ENCODE data around the gene MTMR3. TPM values are rescaled to one million over a fixed set of nuclear protein-coding genes. Genes with fewer than 3 reads are reported as not detected.

Gene MTMR3
- total RNA-seq, 1 donor from 2014 or later = 26.1 TPM

DNA sequence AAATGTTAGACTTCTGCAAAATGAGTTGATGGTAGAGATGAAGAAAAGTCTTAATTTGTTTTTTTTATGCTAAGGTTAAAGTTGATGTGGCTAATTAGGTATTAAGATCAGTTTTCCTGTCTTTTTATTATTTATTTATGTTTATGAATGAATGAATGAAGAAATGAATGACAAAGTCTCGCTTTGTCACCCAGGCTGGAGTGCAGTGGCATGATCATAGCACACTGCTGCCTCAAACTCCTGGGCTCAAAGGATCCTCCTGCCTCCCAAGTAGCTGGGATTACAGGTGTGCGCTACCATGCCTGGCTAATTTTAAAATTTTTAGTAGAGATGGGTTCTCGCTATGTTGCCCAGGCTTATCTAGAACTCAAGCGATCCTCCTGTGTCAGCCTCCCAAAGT lies 29.2 kb downstream of the MTMR3 start:
- TF ChIP-seq CTCF (IDR thresholded peaks at IDR 0.05) = no peak
- Histone ChIP-seq H3K27ac (no peak overlapping the region), H3K9me3 (no peaks in the 10 kb centered on the region), H3K27me3 (no peaks in the 10 kb centered on the region), H3K36me3 (no peaks in the 10 kb centered on the region), H3K4me3 (no peak overlapping the region), H3K4me1 (peaks cover 11 to 51% of the 10 kb centered on the region in 2 donors)
- intact Hi-C loops (cut with DNase I) = no loop called here
- DNase-seq (ENCODE audit: low spot score in 2 of 2) = no peak

- H3K36me3 ChIP-seq = no peaks in the 10 kb centered on the region
- no peak overlapping the region for H3K4me3 ChIP-seq
- no peak for DNase-seq (ENCODE audit: low spot score in 2 of 2)
- no peaks in the 10 kb centered on the region for H3K9me3 ChIP-seq
- intact Hi-C loops (cut with DNase I) = no loop called here
- H3K4me1 ChIP-seq = peaks cover 6 to 51% of the 10 kb centered on the region in 2 donors
- H3K27me3 ChIP-seq = no peaks in the 10 kb centered on the region
- H3K27ac ChIP-seq = peak overlapping the region in 1 of 2 donors; percentile 41
- TF ChIP-seq CTCF (IDR thresholded peaks at IDR 0.05) = no peak
Measured at GRCh38 chr22:29912605-29913398, 29.8 kb downstream of the MTMR3 start.

DNA sequence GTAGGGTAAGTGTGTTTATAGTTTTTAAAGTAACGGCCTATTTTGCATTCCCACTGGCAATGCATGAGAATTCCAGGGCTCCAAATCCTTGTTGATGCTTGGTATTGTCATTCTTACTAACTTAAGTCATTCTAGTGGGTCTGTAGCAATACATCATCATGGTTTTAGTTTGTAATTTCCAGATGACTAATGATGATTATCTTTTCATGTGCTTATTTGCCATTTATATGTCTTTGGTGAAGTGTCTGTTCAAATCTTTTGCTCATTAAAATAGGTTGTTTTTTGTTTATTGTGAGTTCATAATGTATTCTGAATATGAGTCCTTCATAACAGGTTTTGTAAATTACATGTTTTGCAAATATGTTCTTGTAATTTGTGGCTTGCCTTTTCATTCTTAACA lies 31.2 kb downstream of the MTMR3 start:
- intact Hi-C loops (cut with DNase I) = no loop called here
- no peak for TF ChIP-seq CTCF (IDR thresholded peaks at IDR 0.05)
- H3K9me3 ChIP-seq = no peaks in the 10 kb centered on the region
- peaks cover 6 to 47% of the 10 kb centered on the region in 2 donors for H3K4me1 ChIP-seq
- H3K4me3 ChIP-seq = no peak overlapping the region
- H3K27me3 ChIP-seq = no peaks in the 10 kb centered on the region
- no peak for DNase-seq (ENCODE audit: low spot score in 2 of 2)
- H3K27ac ChIP-seq = no peak overlapping the region
- no peaks in the 10 kb centered on the region for H3K36me3 ChIP-seq

GRCh38 chr22:29914991-29915533 lies 32.1 kb downstream of the MTMR3 start:
- H3K27ac ChIP-seq = no peak overlapping the region
- no peak for TF ChIP-seq CTCF (IDR thresholded peaks at IDR 0.05)
- no peaks in the 10 kb centered on the region for H3K36me3 ChIP-seq
- peaks cover 6 to 47% of the 10 kb centered on the region in 2 donors for H3K4me1 ChIP-seq
- no peaks in the 10 kb centered on the region for H3K9me3 ChIP-seq
- intact Hi-C loops (cut with DNase I) = no loop called here
- no peak overlapping the region for H3K4me3 ChIP-seq
- H3K27me3 ChIP-seq = no peaks in the 10 kb centered on the region
- DNase-seq (ENCODE audit: low spot score in 2 of 2) = no peak

- peaks cover 6 to 49% of the 10 kb centered on the region in 2 donors for H3K4me1 ChIP-seq
- DNase-seq (ENCODE audit: low spot score in 2 of 2) = no peak
- H3K27me3 ChIP-seq = no peaks in the 10 kb centered on the region
- no peak for TF ChIP-seq CTCF (IDR thresholded peaks at IDR 0.05)
- intact Hi-C loops (cut with DNase I) = no loop called here
- no peaks in the 10 kb centered on the region for H3K36me3 ChIP-seq
- H3K27ac ChIP-seq = no peak overlapping the region
- no peak overlapping the region for H3K4me3 ChIP-seq
- H3K9me3 ChIP-seq = no peaks in the 10 kb centered on the region
Measured at GRCh38 chr22:29916007-29916544, 33.1 kb downstream of the MTMR3 start.

Data from ascending aorta (tissue), 2 donors.